Esophagus muscularis mucosa (tissue), 4 donors: ENCODE measurements around the gene BDH1. TPM values are rescaled to one million over a fixed set of nuclear protein-coding genes. Genes with fewer than 3 reads are reported as not detected.

Experiments
- DNase-seq: peaks from one replicate; pipeline ENCODE4 v3.0.0-alpha.2; 2017; ENCODE audit errors: extremely low spot score
- H3K27ac ChIP-seq, 4 donors: fragments of 200-600 bp; sonication (generic); replicated peaks in 1 of 4; 1 replicate in 3 of 4; 2 replicates in 1 of 4; pipeline ENCODE4 v1.5.1; 2016 to 2019; ENCODE audit warnings: mild to moderate bottlenecking in 1 of 4
- H3K27me3 ChIP-seq, 4 donors: fragments of 200-600 bp; sonication (generic); one replicate each; pipeline versions ENCODE4 v1.5.1 to v1.6.0; 2016 to 2019
- H3K36me3 ChIP-seq, 4 donors: fragments of 200-600 bp; sonication (generic); one replicate each; pipeline ENCODE4 v1.5.1; 2016 to 2019
- H3K4me1 ChIP-seq, 4 donors: fragments of 200-600 bp; sonication (generic); one replicate each; pipeline ENCODE4 v1.5.1; 2016 to 2019
- H3K4me3 ChIP-seq, 4 donors: fragments of 200-600 bp; sonication (generic); 1 replicate in 2 of 4; 2 replicates in 2 of 4; pipeline ENCODE4 v1.5.1; 2016 to 2019; ENCODE audit warnings: mild to moderate bottlenecking in 4 of 4, moderate library complexity in 1 of 4
- H3K9me3 ChIP-seq, 4 donors: fragments of 200-600 bp; sonication (generic); 1 replicate in 3 of 4; 2 replicates in 1 of 4; pipeline ENCODE4 v1.5.1; 2016 to 2019
- EP300 ChIP-seq: sonication (generic); formaldehyde crosslinking; IDR thresholded peaks from one replicate; pipeline ENCODE4 v1.6.1; 2017; ENCODE audit warnings: antibody characterized with exemption
- POLR2A ChIP-seq: fragments of 450-650 bp; IDR thresholded peaks from one replicate; pipeline ENCODE4 v1.6.1; 2017; ENCODE audit warnings: antibody characterized with exemption, moderate library complexity, mild to moderate bottlenecking, low read depth
- POLR2AphosphoS5 ChIP-seq, 2 donors: sonication (generic); formaldehyde crosslinking; IDR thresholded peaks; one replicate each; pipeline ENCODE4 v1.6.1; 2017; ENCODE audit warnings: antibody characterized with exemption in 2 of 2
- WGBS: methylation state at CpG from one replicate; pipeline ENCODE4 v1.1.5; 2018; 5-methylcytosine and 5-hydroxymethylcytosine counted together
- intact Hi-C: fragments of 100-400 bp; cut with DNase I; formaldehyde crosslinking; loops from one replicate; pipeline ENCODE4 v1.15.1; 2023
- total RNA-seq, 4 donors: library from RNA; depleted of rRNA; stranded (reverse); fragments of >200 nt; gene quantifications; one replicate each; pipeline versions ENCODE4 v1.1.0 to v1.2.1, GENCODE V29; 2016
- TF ChIP-seq, protein P1 (sequence below), 3 experiments: fragments of 200-600 bp in 2 of 3; fragments of 450-650 bp in 1 of 3; sonication (generic) in 2 of 3; IDR thresholded peaks; one replicate each; pipeline ENCODE4 v1.5.1; 2017 to 2019; ENCODE audit warnings: antibody characterized with exemption in 3 of 3, mild to moderate bottlenecking in 2 of 3, moderate library complexity in 1 of 3

Gene BDH1
- total RNA-seq, 4 donors from 2014 or later = 9.1 to 18.7 (median 14.6) TPM

DNA sequence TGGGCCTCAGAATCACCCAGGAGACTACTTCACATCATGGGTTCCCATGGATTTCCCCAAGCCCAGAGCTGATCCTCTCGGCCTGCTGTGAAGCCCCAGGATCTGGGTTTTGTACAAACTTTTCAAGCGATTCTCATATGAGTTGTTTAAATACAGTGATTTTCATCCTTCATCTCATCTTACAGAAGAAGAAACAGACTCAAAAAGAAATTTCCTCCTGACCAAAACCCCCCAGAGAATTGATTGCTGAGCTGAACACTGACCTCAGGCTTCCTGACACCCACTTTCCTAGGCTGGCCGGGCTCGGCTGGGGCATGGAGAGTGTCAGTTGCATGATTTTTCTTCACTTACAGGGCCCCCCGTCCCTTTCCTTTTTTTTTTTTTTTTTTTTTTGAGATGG, 60.3 kb downstream of the BDH1 start:
- no peak overlapping the region for H3K27ac ChIP-seq
- no peak for DNase-seq
- intact Hi-C loops = no loop called here
- TF ChIP-seq POLR2AphosphoS5 (IDR thresholded peaks at IDR 0.05) = no peak
- no peak for TF ChIP-seq EP300
- TF ChIP-seq, protein P1, sequence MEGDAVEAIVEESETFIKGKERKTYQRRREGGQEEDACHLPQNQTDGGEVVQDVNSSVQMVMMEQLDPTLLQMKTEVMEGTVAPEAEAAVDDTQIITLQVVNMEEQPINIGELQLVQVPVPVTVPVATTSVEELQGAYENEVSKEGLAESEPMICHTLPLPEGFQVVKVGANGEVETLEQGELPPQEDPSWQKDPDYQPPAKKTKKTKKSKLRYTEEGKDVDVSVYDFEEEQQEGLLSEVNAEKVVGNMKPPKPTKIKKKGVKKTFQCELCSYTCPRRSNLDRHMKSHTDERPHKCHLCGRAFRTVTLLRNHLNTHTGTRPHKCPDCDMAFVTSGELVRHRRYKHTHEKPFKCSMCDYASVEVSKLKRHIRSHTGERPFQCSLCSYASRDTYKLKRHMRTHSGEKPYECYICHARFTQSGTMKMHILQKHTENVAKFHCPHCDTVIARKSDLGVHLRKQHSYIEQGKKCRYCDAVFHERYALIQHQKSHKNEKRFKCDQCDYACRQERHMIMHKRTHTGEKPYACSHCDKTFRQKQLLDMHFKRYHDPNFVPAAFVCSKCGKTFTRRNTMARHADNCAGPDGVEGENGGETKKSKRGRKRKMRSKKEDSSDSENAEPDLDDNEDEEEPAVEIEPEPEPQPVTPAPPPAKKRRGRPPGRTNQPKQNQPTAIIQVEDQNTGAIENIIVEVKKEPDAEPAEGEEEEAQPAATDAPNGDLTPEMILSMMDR (IDR thresholded peaks at IDR 0.05) = no peak
- 89% methylated on average over 5 of the region's 5 CpGs for WGBS
- H3K4me3 ChIP-seq = no peak overlapping the region
- peaks cover 0 to 7% (median 0%) of the 10 kb centered on the region in 4 donors for H3K27me3 ChIP-seq
- peaks cover 0 to 5% (median 0%) of the 10 kb centered on the region in 4 donors for H3K9me3 ChIP-seq
- H3K4me1 ChIP-seq = no peaks in the 10 kb centered on the region
- H3K36me3 ChIP-seq = no peaks in the 10 kb centered on the region

DNA sequence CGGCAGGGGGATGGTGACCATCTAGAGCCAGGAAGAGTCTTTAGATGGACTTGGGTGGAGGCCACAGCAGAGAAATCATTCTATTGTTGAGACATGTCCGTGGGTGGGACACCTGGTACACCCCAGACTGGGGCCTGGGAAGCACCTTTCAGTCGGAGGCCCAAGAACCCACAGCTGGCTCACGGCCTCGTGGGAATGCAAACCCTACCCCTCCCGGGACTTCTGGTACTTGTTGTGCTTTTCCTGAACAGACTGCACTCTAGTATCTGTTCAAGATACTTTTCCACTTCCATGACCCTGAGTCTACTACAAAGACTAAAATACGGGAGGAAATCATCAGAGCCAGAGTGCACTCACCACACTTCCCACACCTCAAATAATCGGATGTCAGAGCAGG, 60.7 kb downstream of the BDH1 start:
- Histone ChIP-seq H3K9me3 (peaks cover 0 to 5% (median 0%) of the 10 kb centered on the region in 4 donors), H3K27me3 (peaks cover 0 to 7% (median 0%) of the 10 kb centered on the region in 4 donors), H3K4me3 (no peak overlapping the region), H3K4me1 (no peaks in the 10 kb centered on the region), H3K36me3 (no peaks in the 10 kb centered on the region), H3K27ac (no peak overlapping the region)
- no peak for DNase-seq
- intact Hi-C loops = no loop called here
- 81% methylated on average over 8 of the region's 8 CpGs for WGBS
- no peak for TF ChIP-seq POLR2AphosphoS5 (IDR thresholded peaks at IDR 0.05)
- no peak for TF ChIP-seq POLR2A
- no peak for TF ChIP-seq EP300
- TF ChIP-seq, protein P1 (IDR thresholded peaks at IDR 0.05) = no peak

DNA sequence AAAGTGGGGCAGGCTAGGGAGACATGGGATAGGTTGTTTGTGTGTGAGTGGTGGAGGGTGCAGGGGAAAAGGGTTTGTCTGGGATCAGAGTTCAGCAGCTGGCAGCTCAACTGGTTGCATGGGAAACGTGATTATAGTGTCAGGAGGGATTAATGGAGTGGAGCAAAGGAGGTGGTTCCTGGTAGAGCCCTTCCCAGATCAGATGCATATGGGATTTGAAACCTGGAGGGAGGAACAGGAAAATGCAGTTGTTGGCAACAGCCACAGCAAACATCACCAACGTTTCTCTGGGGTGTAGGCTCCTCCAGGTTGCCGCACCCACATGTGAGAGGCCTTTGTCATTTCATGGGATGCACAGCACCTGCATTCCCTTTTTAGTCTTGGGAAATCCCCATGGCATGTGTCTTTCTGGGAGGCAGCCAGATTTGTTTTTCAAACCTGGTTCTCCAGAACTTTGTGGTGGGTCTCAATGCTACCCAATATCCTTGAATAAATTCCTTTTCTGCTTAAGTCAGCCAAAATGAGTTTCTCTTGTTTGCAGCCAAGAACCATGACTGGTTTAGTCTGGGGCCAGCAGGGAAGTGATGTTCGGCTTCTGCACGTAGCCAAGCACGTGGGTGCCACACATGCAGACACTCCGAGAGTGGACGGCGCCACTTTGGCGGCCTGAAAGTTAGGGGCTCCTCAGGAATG, 61.3 kb downstream of the BDH1 start:
- Histone ChIP-seq H3K4me3 (no peak overlapping the region), H3K36me3 (no peaks in the 10 kb centered on the region), H3K9me3 (peaks cover 0 to 5% (median 0%) of the 10 kb centered on the region in 4 donors), H3K27ac (no peak overlapping the region), H3K27me3 (peaks cover 0 to 7% (median 0%) of the 10 kb centered on the region in 4 donors), H3K4me1 (no peaks in the 10 kb centered on the region)
- WGBS = 72% methylated on average over 10 of the region's 10 CpGs
- no peak for DNase-seq
- intact Hi-C loops = no loop called here
- no peak for TF ChIP-seq POLR2A
- TF ChIP-seq, protein P1 (IDR thresholded peaks at IDR 0.05) = no peak
- TF ChIP-seq POLR2AphosphoS5 (IDR thresholded peaks at IDR 0.05) = no peak
- TF ChIP-seq EP300 = no peak

DNA sequence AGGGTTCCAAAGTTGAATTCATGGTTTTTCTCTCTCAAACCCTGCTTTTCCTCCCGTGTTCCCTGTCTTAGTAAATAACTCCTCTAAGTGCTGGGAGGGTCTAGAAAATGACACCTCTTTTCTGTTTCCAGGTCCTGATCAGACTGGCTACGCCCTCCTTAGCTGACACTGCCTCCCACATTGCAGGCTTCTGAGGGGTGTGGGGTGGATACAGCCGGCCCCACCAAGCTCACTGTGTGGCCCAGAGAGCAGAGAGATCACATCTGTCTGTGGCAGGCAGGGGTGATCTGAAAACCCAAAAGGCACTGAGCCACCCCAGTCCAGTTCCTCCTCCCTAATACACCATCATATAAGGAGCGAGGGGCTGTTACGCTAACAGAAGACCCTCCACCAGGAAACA, 62.7 kb downstream of the BDH1 start:
- H3K4me1 ChIP-seq = no peaks in the 10 kb centered on the region
- H3K27ac ChIP-seq = no peak overlapping the region
- 71% methylated on average over 5 of the region's 5 CpGs for WGBS
- no peaks in the 10 kb centered on the region for H3K36me3 ChIP-seq
- TF ChIP-seq EP300 (no peak), POLR2A (no peak), POLR2AphosphoS5 (IDR thresholded peaks at IDR 0.05) (no peak)
- TF ChIP-seq, protein P1 (IDR thresholded peaks at IDR 0.05) = no peak
- H3K4me3 ChIP-seq = no peak overlapping the region
- H3K27me3 ChIP-seq = no peaks in the 10 kb centered on the region
- DNase-seq = no peak
- H3K9me3 ChIP-seq = no peaks in the 10 kb centered on the region
- intact Hi-C loops = no loop called here
